ENCODE measurements around the gene PLXNA2.

PLXNA2 gene

GRCh38 chr1:208127792-208128529 lies 116.2 kb downstream of the PLXNA2 start:
- no peak for TF ChIP-seq CTCF (IDR thresholded peaks at IDR 0.05; ENCODE audit: poor library complexity, severe bottlenecking)
- H3K27ac ChIP-seq (ENCODE audit: poor library complexity, severe bottlenecking): no peak overlapping the region
- no peak for ATAC-seq (ENCODE audit: low read depth)

GRCh38 chr1:208127284-208127683 lies 116.9 kb downstream of the PLXNA2 start:
- H3K4me3 ChIP-seq (ENCODE audit: severe bottlenecking): no peak overlapping the region
- H3K9me3 ChIP-seq (ENCODE audit: severe bottlenecking): no peaks in the 10 kb centered on the region
- H3K36me3 ChIP-seq (ENCODE audit: low read depth): no peaks in the 10 kb centered on the region
- H3K27me3 ChIP-seq (ENCODE audit: insufficient read depth, poor library complexity, severe bottlenecking): no peaks in the 10 kb centered on the region
- no peak for TF ChIP-seq CTCF (IDR thresholded peaks at IDR 0.05; ENCODE audit: poor library complexity, severe bottlenecking)
- peaks cover 3% of the 10 kb centered on the region for H3K4me1 ChIP-seq (ENCODE audit: insufficient read depth, poor library complexity, severe bottlenecking)
- ATAC-seq (ENCODE audit: low read depth) (no peak), DNase-seq (ENCODE audit: low spot score) (no peak)
- no peak overlapping the region for H3K27ac ChIP-seq (ENCODE audit: poor library complexity, severe bottlenecking)

More at GRCh38 chr1:208127792-208128529, 116.2 kb downstream of the PLXNA2 start:
- Histone ChIP-seq H3K9me3 (ENCODE audit: severe bottlenecking) (no peaks in the 10 kb centered on the region), H3K36me3 (ENCODE audit: low read depth) (no peaks in the 10 kb centered on the region), H3K27me3 (ENCODE audit: insufficient read depth, poor library complexity, severe bottlenecking) (no peaks in the 10 kb centered on the region), H3K4me1 (ENCODE audit: insufficient read depth, poor library complexity, severe bottlenecking) (peaks cover 8% of the 10 kb centered on the region), H3K4me3 (ENCODE audit: severe bottlenecking) (no peak overlapping the region)
- no peak for DNase-seq (ENCODE audit: low spot score)

- H3K27me3 ChIP-seq (ENCODE audit: insufficient read depth, poor library complexity, severe bottlenecking): no peaks in the 10 kb centered on the region
- no peaks in the 10 kb centered on the region for H3K9me3 ChIP-seq (ENCODE audit: severe bottlenecking)
- H3K4me1 ChIP-seq (ENCODE audit: insufficient read depth, poor library complexity, severe bottlenecking): no peaks in the 10 kb centered on the region
- no peak for TF ChIP-seq CTCF (IDR thresholded peaks at IDR 0.05; ENCODE audit: poor library complexity, severe bottlenecking)
- no peak overlapping the region for H3K4me3 ChIP-seq (ENCODE audit: severe bottlenecking)
- H3K27ac ChIP-seq (ENCODE audit: poor library complexity, severe bottlenecking): no peak overlapping the region
- no peaks in the 10 kb centered on the region for H3K36me3 ChIP-seq (ENCODE audit: low read depth)
- DNase-seq (ENCODE audit: low spot score) (no peak), ATAC-seq (ENCODE audit: low read depth) (no peak)
Observed at GRCh38 chr1:208126108-208126507, 118.1 kb downstream of the PLXNA2 start.

- ATAC-seq (ENCODE audit: low read depth): no peak
- TF ChIP-seq CTCF (IDR thresholded peaks at IDR 0.05; ENCODE audit: poor library complexity, severe bottlenecking): no peak
Observed at GRCh38 chr1:208122612-208123358, 121.4 kb downstream of the PLXNA2 start.

More at GRCh38 chr1:208122612-208123358, 121.4 kb downstream of the PLXNA2 start:
- Histone ChIP-seq H3K9me3 (ENCODE audit: severe bottlenecking) (no peaks in the 10 kb centered on the region), H3K27me3 (ENCODE audit: insufficient read depth, poor library complexity, severe bottlenecking) (no peaks in the 10 kb centered on the region), H3K4me1 (ENCODE audit: insufficient read depth, poor library complexity, severe bottlenecking) (no peaks in the 10 kb centered on the region), H3K36me3 (ENCODE audit: low read depth) (no peaks in the 10 kb centered on the region), H3K27ac (ENCODE audit: poor library complexity, severe bottlenecking) (no peak overlapping the region), H3K4me3 (ENCODE audit: severe bottlenecking) (no peak overlapping the region)
- no peak for DNase-seq (ENCODE audit: low spot score)
